Mammary epithelial cell (primary cell): ENCODE results near the gene RIMS1.

Source experiments
- EZH2 ChIP-seq: IDR thresholded peaks from 2 replicates; pipeline ENCODE4 v1.6.1; 2012; ENCODE audit warnings: low read length, inconsistent platforms, borderline replicate concordance
- TF ChIP-seq, protein P1 (sequence below), 2 donors: IDR thresholded peaks in 1 of 2; conservative IDR thresholded peaks in 1 of 2; 2 replicates each; pipeline ENCODE4 v1.5.1; 2011 to 2012; ENCODE audit warnings: inconsistent platforms in 2 of 2, low read length in 2 of 2, mild to moderate bottlenecking in 2 of 2, control low read depth in 1 of 2, low read depth in 1 of 2; ENCODE audit not compliant: insufficient read depth in 1 of 2; ENCODE audit errors: extremely low read depth in 1 of 2

DNA sequence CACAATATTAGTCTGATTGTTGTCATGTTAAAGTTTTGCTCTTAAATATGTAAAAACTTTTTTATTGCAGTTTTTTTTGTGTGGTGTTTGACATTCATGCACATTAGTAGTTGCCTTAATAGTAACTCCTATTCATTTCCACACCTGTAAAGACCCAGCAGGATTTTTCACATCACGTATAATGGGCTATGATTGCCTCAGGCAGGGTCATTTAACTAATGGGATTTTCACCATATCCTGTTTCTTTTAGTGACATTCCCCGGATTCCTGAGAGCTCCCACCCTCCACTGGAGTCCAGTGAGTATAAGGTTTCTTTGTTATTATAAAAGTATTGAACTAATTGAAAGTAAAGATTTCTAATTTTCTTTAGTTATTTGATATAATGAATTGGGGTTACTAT lies 359.2 kb downstream of the RIMS1 start:
- no peak for TF ChIP-seq EZH2
- TF ChIP-seq, protein P1, sequence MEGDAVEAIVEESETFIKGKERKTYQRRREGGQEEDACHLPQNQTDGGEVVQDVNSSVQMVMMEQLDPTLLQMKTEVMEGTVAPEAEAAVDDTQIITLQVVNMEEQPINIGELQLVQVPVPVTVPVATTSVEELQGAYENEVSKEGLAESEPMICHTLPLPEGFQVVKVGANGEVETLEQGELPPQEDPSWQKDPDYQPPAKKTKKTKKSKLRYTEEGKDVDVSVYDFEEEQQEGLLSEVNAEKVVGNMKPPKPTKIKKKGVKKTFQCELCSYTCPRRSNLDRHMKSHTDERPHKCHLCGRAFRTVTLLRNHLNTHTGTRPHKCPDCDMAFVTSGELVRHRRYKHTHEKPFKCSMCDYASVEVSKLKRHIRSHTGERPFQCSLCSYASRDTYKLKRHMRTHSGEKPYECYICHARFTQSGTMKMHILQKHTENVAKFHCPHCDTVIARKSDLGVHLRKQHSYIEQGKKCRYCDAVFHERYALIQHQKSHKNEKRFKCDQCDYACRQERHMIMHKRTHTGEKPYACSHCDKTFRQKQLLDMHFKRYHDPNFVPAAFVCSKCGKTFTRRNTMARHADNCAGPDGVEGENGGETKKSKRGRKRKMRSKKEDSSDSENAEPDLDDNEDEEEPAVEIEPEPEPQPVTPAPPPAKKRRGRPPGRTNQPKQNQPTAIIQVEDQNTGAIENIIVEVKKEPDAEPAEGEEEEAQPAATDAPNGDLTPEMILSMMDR (conservative IDR thresholded peaks at IDR 0.05 in 1 of 2, IDR thresholded peaks at IDR 0.05 in 1 of 2; ENCODE audit: extremely low read depth in 1 of 2, insufficient read depth in 1 of 2, low read depth in 1 of 2, low read length in 2 of 2) = no peak
